Choroid plexus epithelial cell (primary cell): ENCODE data around the gene OFD1.

Experiments
- DNase-seq: peaks from one replicate; pipeline ENCODE4 v3.0.0-alpha.2; 2010; ENCODE audit warnings: low read depth
- H3K4me3 ChIP-seq: 2 replicates; pipeline ENCODE4 v1.5.1; 2011; ENCODE audit warnings: low read depth, mild to moderate bottlenecking, control low read depth, low read length, moderate library complexity
- TF ChIP-seq, protein P1 (sequence below): conservative IDR thresholded peaks from 2 replicates; pipeline ENCODE4 v1.5.1; 2011; ENCODE audit warnings: low read depth, mild to moderate bottlenecking, control low read depth, inconsistent platforms, low read length, moderate library complexity

The OFD1 gene

GRCh38 chrX:13794417-13794816, 59.9 kb downstream of the OFD1 start:
- no peak overlapping the region for H3K4me3 ChIP-seq
- TF ChIP-seq, protein P1, sequence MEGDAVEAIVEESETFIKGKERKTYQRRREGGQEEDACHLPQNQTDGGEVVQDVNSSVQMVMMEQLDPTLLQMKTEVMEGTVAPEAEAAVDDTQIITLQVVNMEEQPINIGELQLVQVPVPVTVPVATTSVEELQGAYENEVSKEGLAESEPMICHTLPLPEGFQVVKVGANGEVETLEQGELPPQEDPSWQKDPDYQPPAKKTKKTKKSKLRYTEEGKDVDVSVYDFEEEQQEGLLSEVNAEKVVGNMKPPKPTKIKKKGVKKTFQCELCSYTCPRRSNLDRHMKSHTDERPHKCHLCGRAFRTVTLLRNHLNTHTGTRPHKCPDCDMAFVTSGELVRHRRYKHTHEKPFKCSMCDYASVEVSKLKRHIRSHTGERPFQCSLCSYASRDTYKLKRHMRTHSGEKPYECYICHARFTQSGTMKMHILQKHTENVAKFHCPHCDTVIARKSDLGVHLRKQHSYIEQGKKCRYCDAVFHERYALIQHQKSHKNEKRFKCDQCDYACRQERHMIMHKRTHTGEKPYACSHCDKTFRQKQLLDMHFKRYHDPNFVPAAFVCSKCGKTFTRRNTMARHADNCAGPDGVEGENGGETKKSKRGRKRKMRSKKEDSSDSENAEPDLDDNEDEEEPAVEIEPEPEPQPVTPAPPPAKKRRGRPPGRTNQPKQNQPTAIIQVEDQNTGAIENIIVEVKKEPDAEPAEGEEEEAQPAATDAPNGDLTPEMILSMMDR: no peak
- DNase-seq: peak; percentile 1

DNA sequence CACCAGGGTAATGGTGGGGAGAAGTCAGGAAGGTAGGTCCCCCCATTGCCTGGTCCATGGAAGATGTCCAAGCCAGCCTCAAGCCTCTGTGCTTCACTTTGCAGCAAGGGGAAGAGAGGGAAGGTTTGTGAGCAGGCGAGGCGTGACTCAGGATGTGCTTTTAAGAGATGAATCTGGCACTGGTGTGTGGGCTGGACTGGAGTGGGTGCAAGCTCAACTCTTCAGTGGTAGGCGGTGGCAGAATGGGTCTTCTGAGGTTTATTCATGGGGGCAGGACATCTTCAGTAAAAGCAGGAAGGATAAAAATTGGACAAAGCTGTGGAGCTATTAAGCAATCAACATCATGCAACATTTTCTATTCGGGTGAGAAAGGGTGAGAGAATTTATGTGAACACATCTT, 63.0 kb downstream of the OFD1 start:
- TF ChIP-seq, protein P1: no peak
- DNase-seq: no peak
- no peak overlapping the region for H3K4me3 ChIP-seq

DNA sequence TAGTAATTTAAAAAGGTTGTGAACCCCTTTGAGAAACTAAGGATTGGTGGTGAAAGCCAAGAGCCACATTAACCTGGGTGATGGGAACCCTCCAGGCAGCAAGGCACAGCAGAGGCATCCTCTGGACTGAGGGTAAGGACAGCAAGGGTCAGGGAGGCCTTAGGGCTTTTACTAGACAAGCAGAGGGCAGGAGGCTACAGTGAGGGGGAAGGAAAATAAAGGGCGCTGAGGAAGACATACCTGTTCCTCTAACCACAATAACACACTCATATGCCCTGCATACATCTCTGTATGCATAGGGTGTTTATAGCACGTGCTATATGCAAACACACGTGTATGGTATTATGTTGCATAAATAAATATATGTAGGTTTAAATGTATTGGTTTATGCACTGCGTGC, 63.6 kb downstream of the OFD1 start:
- DNase-seq: no peak
- no peak overlapping the region for H3K4me3 ChIP-seq
- TF ChIP-seq, protein P1: no peak

DNA sequence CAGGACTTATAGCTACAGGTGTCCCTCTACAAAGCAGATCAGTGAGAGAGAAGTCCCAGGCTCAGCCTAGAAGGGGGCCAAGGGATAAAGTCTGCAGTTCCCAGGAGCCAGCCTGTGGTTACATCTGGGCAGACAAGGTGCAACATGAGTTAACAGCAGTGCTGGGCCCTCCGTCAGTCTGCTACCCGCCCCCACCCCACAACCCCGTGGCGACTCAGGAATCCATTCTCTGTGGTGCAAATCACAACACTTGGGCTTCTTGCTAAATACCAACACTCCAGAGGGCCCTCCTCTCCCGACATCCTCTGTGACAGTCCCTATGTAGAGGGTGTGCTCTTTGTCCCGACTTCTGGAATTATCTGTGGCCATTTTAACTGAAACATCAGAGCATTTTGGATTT, 68.6 kb downstream of the OFD1 start:
- TF ChIP-seq, protein P1: no peak
- DNase-seq: no peak
- H3K4me3 ChIP-seq: no peak overlapping the region

- TF ChIP-seq, protein P1: no peak
- no peak overlapping the region for H3K4me3 ChIP-seq
- DNase-seq: peak; percentile 1
Observed at GRCh38 chrX:13805241-13805640, 70.7 kb downstream of the OFD1 start.

- no peak for DNase-seq
- H3K4me3 ChIP-seq: no peak overlapping the region
- TF ChIP-seq, protein P1: no peak
Observed at GRCh38 chrX:13808293-13808692, 73.7 kb downstream of the OFD1 start.

GRCh38 chrX:13808865-13809264, 74.3 kb downstream of the OFD1 start:
- H3K4me3 ChIP-seq: no peak overlapping the region
- peak; percentile 9 for DNase-seq
- TF ChIP-seq, protein P1: no peak
